ENCODE measurements around the gene LAG3.

DNA sequence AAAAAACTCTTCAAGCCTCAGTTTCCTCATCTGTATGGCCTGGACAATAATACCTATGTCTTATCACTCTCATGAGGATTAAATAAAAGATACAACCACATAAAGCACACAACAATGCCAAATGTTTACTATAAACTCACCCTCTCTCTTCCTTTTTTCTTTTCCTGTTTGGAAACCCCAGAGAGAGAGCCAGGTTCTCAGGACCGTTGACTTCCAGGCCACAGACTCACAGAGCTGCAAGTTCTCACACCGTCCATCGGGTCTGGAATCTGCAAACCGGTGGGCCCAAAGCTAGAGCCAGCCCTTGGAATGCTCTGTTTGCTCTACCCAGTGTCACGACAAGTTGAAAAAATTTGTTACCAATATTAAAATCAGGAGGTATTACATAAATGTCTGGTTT, 12.4 kb downstream of the LAG3 start:
- TF ChIP-seq, protein P1, sequence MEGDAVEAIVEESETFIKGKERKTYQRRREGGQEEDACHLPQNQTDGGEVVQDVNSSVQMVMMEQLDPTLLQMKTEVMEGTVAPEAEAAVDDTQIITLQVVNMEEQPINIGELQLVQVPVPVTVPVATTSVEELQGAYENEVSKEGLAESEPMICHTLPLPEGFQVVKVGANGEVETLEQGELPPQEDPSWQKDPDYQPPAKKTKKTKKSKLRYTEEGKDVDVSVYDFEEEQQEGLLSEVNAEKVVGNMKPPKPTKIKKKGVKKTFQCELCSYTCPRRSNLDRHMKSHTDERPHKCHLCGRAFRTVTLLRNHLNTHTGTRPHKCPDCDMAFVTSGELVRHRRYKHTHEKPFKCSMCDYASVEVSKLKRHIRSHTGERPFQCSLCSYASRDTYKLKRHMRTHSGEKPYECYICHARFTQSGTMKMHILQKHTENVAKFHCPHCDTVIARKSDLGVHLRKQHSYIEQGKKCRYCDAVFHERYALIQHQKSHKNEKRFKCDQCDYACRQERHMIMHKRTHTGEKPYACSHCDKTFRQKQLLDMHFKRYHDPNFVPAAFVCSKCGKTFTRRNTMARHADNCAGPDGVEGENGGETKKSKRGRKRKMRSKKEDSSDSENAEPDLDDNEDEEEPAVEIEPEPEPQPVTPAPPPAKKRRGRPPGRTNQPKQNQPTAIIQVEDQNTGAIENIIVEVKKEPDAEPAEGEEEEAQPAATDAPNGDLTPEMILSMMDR (conservative IDR thresholded peaks at IDR 0.05; ENCODE audit: low read length): no peak
- TF ChIP-seq EZH2phosphoT487 (IDR thresholded peaks at IDR 0.05; ENCODE audit: borderline replicate concordance, low read depth, low read length): no peak
